ENCODE data around the gene LRP8. TPM values are rescaled to one million over a fixed set of nuclear protein-coding genes. Genes with fewer than 3 reads are reported as not detected.

Gene LRP8
- total and polyA plus RNA-seq, 12 donors: 0.37 to 4.7 (median 2.2) TPM

- TF ChIP-seq, protein P1, sequence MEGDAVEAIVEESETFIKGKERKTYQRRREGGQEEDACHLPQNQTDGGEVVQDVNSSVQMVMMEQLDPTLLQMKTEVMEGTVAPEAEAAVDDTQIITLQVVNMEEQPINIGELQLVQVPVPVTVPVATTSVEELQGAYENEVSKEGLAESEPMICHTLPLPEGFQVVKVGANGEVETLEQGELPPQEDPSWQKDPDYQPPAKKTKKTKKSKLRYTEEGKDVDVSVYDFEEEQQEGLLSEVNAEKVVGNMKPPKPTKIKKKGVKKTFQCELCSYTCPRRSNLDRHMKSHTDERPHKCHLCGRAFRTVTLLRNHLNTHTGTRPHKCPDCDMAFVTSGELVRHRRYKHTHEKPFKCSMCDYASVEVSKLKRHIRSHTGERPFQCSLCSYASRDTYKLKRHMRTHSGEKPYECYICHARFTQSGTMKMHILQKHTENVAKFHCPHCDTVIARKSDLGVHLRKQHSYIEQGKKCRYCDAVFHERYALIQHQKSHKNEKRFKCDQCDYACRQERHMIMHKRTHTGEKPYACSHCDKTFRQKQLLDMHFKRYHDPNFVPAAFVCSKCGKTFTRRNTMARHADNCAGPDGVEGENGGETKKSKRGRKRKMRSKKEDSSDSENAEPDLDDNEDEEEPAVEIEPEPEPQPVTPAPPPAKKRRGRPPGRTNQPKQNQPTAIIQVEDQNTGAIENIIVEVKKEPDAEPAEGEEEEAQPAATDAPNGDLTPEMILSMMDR (IDR thresholded peaks at IDR 0.05): no peak
- Histone ChIP-seq H3K9me3 (peaks cover 0 to 7% (median 0%) of the 10 kb centered on the region in 11 donors), H3K4me1 (no peaks in the 10 kb centered on the region), H3K27me3 (no peaks in the 10 kb centered on the region), H3K27ac (no peak overlapping the region), H3K4me3 (no peak overlapping the region), H3K36me3 (no peaks in the 10 kb centered on the region)
- ATAC-seq (no peak), DNase-seq (no peak)
- WGBS, 2 donors: 78 to 81% methylated on average over 8 of the region's 8 CpGs
- intact Hi-C loops (cut with DNase I): no loop called here
Observed at GRCh38 chr1:53350853-53351767, 23.2 kb upstream of the LRP8 start.

GRCh38 chr1:53349968-53350852, 22.3 kb upstream of the LRP8 start:
- no peaks in the 10 kb centered on the region for H3K4me1 ChIP-seq
- no peaks in the 10 kb centered on the region for H3K9me3 ChIP-seq
- DNase-seq (no peak), ATAC-seq (no peak)
- no peaks in the 10 kb centered on the region for H3K27me3 ChIP-seq
- H3K4me3 ChIP-seq: no peak overlapping the region
- intact Hi-C loops (cut with DNase I): no loop called here
- TF ChIP-seq, protein P1 (IDR thresholded peaks at IDR 0.05): no peak
- 85 to 87% methylated on average over 7 of the region's 7 CpGs for WGBS, 2 donors
- no peak overlapping the region for H3K27ac ChIP-seq
- no peaks in the 10 kb centered on the region for H3K36me3 ChIP-seq

DNA sequence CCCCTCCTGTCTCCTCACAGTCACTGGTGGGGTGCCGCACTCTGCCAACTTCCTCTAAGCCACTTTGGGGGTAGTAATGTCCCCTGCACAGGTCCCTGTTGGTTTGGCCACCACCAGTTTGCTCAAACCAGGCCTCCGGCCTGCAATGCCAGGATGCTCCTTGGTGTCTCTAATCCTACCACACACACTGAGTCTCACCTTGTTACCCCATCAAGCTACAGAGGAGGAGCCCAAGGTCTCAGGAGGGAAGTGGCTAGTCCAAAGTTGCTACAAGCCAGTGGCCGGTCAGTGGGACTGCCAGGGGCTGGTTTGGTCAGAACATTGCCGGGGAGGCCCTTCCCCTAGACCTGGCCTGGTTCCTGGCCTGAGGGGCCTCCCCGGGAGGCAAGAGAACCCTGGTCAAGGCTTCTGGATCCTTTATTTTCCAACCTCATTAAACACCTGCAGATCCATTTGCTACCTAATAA, 21.5 kb upstream of the LRP8 start:
- Histone ChIP-seq H3K4me3 (no peak overlapping the region), H3K4me1 (no peaks in the 10 kb centered on the region), H3K27me3 (no peaks in the 10 kb centered on the region), H3K36me3 (no peaks in the 10 kb centered on the region), H3K9me3 (no peaks in the 10 kb centered on the region), H3K27ac (no peak overlapping the region)
- 75 to 84% methylated on average over 5 of the region's 5 CpGs for WGBS, 2 donors
- intact Hi-C loops (cut with DNase I): no loop called here
- TF ChIP-seq, protein P1 (IDR thresholded peaks at IDR 0.05): no peak
- ATAC-seq (no peak), DNase-seq (no peak)

Measured in heart right ventricle (tissue), 16 donors.